Measurements from ENCODE around the gene EMP1.

DNA sequence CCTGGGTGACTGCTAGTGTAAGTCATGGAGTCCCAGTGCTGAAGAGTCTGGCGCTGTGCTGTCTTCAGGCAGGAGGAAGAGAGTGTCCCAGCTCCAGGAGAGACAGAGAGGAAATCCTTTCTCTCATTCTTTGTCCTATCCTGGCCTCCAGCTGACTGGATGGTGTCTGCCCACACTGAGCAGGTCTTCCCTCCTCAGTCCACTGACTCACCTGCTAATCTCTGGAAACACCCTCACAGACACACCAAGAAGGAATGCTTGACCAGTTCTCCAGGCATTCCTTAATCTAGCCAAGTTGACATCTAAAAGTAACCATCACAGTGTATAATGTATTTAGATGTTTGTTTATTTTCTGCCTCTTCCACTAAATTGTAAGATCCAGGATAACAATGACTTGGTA lies 53.9 kb downstream of the EMP1 start:
- TF ChIP-seq, protein P1, sequence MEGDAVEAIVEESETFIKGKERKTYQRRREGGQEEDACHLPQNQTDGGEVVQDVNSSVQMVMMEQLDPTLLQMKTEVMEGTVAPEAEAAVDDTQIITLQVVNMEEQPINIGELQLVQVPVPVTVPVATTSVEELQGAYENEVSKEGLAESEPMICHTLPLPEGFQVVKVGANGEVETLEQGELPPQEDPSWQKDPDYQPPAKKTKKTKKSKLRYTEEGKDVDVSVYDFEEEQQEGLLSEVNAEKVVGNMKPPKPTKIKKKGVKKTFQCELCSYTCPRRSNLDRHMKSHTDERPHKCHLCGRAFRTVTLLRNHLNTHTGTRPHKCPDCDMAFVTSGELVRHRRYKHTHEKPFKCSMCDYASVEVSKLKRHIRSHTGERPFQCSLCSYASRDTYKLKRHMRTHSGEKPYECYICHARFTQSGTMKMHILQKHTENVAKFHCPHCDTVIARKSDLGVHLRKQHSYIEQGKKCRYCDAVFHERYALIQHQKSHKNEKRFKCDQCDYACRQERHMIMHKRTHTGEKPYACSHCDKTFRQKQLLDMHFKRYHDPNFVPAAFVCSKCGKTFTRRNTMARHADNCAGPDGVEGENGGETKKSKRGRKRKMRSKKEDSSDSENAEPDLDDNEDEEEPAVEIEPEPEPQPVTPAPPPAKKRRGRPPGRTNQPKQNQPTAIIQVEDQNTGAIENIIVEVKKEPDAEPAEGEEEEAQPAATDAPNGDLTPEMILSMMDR (conservative IDR thresholded peaks at IDR 0.05; ENCODE audit: low read depth in 2 of 2) = no peak
- TF ChIP-seq JUNB (IDR thresholded peaks at IDR 0.05; ENCODE audit: unreplicated experiment) = no peak

All from GM23338 (cell line).